NCI-H2029 treated with DMSO at 0.1 percent for 48 hours (cell line): ENCODE measurements around the gene EPB41L2.

Source experiments
- DNase-seq: peaks from one replicate; lab custom pipeline; 2025; lab: John Stamatoyannopoulos, UW

EPB41L2 gene

DNA sequence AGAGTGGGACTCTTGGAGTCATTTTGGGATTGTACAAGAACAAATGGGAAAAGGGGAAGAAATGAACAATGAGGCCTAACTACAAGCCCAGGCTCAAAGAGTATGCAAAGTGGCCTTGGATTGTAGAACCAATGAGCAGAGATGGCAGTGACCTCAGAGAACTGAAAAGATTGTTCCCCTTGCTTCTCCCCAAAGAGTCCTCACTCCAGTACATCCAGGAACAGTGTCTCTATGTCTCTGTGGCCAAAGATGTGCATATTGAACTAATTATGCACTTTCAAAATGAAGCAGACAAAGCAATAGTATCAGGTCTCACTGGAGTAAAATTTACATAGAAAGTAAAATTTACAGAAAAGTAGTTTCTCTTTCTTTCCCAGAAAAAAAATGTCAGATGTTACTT, 154.9 kb downstream of the EPB41L2 start:
- no peak for DNase-seq

DNA sequence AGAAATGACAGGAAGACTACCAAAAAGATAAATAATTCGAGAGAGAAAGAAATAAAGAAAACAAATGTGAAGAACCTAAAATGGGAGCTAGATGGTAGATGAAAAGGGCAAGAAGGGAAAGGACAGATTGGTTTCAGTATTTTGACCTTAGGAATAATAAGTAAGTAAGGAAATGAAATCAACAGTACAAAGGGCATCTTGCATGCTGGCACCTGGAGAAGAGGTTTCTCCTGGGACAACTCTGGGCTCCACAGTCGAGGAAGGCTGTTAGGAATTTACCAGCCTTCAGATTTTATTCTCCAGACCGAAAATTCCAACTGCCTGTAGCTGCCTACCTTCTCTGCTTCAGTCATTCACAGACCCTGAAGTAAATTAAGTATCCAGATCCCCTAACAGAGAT, 155.4 kb downstream of the EPB41L2 start:
- no peak for DNase-seq

DNA sequence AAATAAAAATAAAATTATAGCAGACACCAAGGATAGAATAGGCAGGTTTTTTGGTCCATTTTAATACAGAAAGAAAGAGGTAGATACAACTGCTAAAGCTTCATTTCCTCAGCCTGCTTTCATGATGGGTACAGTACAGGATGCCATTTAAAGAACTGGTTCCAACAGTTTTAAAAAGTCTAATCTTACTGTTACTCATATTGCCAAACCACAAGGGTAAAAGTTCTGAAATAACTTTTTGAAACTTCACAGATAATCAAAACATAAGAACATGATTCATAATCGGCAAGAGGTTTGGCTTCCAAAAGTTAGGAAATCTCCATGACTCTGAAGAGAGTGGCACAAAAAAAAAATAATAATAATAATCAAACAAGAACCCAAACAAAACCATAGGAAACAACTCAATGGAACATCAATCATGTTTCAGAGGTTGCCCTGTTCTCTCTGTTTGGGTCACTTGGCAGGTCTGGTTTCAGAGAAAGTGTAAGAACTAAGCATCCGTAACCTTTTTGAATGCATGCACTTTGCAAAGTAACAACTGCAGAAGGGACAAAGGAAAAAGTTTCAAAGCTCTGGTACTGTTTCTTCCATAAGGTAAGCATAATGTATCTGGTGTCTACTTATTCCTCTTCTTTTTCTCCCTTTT, 156.2 kb downstream of the EPB41L2 start:
- no peak for DNase-seq

DNA sequence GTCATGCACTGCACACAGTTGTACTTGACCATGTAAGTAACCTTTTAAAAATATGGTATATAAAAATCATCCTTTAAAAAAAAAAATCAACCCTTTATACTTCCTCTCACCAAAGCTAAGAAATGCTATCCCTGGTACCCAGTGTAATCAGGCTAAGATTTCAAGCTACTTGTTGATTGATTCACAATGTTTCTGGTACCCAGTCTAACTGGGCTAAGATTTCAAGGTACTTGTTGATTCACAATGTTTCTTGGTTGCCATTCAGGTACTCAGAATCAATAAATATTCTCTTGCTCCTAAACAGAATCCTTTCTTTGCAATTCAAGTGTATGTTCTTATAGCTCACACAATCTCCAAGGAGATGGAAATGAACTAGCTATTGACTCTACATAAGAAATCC, 159.4 kb downstream of the EPB41L2 start:
- no peak for DNase-seq

DNA sequence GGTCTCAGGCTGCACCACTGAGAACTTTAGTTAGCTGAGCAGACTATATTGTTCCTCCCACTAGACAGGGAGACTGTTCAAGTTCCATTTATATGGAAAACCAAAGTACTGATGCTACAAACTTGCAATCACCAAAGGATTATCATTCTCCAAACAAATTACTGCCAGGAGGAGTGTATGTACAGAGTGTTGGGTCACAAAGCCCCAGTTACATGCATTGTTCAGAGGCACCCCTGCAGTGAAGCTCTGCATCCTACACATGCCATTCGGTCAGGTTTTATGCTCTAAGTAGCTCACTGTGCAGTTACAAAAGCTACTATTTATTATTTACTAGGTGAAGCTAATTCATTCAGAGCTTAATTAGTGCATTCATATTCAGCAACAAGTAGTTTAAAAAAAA, 160.0 kb downstream of the EPB41L2 start:
- DNase-seq = no peak

DNA sequence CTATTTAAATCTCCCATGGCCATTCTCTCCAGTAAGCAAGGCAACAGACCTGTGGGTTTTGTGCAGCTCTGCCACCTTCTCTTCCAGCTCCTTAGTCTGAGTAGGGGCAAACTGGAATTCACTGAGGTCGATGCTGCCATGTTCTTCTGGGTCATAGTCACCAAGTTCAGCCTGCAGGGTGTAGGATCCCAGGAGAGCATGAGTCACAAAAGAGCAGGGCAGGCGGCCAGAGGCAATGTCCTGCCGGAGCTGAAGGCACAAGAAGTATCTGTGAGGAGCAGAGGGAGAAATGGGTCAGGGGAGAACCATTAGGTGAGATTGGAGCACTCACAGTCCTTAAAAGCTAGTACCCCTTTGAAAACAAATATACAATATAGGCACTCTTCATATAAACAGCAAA, 162.1 kb downstream of the EPB41L2 start:
- DNase-seq = no peak

DNA sequence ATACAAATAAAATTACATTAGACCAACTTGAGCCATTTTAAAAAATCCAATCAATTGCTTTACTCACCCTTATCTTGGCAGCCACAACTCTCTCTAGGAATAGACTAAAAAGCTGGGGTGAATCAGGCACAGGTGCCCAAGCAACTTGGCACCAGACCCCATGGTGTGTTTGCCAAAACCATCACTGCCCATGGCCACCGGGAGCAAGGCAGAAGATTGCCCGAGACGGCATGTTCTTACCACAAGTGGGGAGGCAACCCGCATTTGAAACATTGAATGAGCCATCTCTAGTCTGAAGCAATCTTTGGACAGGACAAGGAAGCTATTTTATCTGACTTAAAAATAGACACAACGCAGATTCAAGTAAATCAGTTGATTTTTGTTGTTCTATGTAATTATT, 166.8 kb downstream of the EPB41L2 start:
- DNase-seq = no peak

DNA sequence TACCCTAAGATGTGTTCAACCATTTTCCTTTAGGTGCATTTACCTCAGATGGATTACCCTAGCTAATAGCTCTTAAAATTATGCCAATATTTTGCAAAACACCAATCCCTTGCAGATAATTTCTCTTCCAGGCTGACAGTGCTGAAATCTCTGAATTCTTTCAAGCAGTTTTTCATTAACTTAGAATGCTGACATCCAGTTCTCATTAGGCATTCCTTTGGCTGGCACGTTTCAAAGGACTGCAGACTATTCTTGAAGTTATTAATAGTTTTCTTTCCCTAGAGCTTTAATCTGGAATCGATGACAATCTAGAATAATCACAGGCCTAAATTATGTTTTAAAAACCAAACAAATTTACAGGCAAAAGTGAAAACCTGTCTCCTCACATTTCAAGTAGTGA, 167.5 kb downstream of the EPB41L2 start:
- no peak for DNase-seq

DNA sequence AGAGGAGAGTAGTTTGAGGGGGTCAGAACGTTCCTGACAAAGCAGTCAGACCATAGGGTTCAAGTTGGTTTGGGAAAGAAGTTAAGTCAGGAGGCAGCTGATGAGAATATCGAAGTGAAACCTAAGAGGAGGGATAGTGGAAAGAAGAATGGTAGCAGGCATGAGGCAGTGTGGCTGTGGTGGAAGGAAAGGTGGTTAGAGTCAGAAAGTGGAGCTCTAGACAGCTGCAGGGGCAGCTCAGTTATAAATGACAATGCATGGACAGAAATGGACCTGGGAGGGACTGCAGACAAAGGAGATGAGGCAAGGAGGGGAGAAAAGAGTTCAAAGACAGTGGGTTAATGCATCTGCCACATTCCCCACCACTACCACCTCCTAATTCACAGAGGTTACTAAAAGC, 169.3 kb downstream of the EPB41L2 start:
- DNase-seq = no peak

DNA sequence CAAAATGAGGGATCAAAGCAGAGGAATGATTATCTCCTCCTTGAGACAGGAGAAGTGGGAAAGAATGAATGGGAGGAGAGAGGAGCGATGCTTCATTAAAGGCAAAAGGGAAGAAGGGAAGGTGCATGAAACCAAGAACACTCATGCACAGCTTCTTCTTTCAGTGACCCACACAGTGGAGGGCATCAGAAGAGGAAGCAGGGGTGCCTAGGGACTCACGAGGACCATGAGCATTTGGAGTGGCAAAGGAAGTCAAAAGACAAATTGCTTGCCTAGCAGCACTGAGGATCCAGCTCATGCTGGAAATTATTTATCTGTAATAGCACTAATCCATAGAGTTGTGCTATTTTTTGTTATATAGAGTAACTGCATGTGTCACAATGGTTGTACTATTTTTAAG, 169.8 kb downstream of the EPB41L2 start:
- no peak for DNase-seq

DNA sequence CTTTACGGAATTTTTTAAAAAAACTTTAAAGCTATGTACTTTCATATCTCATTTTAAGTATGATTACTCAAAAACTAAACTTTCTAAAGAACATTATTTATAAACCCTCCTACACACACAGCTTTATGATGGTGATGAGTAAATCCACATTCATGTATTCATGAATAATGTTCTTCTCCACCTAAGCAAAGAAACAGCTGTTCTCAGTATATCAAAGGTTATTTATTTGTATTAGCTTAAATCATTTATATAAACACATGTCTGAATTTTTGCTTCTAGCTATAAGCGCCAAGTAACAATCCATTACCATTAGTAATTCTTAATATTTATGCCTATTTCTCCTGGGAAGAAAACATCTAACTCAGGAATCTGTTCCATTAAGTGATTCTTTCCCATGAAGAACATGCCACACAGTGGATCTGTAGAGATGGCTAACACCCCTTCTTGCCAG, 172.5 kb downstream of the EPB41L2 start:
- no peak for DNase-seq

DNA sequence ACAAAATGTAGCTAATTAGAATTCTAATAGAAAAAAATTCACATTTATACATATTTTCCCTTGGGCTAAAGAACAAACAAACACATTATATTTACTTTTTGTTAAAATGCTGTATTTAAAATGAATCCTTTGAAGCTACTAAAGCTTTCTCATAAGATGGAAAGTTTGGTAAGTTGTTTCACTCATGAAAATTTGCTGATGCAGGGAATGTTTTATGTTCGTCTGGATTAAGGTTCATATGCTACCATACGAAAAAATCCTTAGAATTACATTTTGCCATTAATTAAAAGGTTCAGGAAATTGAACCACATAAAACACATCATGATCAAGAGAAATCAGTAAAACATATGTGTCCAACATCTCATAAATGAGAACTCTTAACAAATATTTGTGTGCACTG, 173.6 kb downstream of the EPB41L2 start:
- DNase-seq = no peak

DNA sequence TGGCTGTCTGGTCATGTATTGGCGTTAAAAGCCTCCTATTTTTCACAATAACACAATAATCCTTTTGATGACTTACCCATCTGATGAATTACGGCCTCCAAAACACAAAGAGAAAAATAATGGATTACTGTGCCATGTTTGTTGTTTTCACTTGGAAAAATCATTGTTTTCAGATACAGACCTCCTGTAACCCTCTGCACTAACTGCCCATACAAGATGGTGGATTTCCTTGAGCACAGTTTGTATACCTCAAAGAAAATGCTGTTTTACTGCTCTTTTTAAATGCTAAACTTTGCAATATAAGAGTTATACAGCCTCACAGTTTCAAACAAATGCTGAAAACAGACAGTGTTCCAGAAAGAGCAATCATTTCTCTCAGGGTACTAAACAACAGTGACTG, 174.8 kb downstream of the EPB41L2 start:
- no peak for DNase-seq

DNA sequence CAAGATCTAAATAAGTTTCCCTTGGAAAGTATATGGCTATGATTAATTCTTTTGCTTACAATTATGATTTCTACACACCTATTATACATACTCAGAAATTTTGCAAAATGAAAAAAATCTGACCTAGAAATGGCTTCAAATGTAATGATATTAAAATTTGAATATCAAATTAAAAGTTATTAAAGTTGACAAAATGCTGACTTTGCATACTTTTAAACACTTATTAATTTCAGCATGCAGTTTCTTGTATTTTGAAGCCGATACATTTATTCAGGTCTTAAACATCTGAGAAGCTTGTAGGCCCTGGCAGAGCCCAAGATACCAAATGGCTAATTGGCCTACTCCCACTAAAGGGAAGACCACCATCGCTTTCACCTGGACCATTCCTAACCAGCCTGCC, 176.1 kb downstream of the EPB41L2 start:
- no peak for DNase-seq

DNA sequence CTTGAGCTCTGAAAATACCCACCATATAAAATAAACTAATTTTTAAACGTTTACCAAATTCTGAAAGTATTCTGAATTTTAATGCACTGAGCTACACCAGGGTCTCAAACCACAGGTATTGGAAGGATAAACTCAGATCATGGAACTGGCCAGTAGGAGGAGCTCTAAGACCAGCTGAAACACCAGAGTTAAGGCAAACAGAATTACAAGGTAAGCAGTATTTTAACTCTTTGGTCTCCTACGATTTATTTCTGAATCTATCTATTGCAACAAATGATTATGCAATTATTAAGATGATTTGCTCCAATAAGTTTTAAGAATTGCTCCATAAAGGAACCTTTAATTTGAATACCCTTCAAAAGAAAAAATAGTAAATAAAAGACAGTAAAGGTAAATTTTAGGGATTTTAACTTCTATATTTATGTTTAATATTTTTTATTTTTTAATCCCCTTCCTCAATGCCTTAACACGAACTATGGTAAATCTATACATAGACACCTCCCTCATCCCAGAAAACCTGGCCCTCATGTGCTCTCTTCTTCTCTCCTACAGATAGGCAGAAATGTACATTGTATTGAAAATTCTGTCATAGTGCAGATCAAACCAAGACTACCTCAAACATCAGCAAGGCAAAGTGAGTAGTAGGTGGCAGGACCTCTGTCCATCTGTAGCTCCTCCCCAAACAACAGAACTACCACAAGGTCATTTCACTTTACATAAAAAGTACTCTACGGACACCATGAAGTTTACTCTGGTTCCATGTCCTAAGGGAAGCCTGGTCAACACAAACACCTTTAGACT, 177.5 kb downstream of the EPB41L2 start:
- DNase-seq = no peak

DNA sequence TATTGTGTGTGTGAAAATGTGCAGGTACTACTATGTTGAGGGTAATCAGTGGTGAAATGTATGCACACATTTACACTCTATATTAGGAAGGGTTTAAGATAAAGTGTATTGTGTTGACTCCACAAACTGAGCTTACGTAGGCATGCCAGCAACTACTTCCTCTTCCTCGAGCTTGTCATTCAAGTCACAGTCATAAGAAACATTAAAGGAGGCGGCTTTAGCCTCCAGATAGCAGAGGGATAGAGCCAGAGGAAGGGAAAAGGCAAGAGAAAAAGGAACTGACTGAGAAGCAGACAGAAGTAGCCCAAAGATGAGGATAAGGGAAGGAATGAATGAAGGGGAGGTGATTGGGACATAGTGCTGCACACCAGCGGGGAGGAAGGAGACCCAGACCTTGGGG, 180.7 kb downstream of the EPB41L2 start:
- DNase-seq = no peak

DNA sequence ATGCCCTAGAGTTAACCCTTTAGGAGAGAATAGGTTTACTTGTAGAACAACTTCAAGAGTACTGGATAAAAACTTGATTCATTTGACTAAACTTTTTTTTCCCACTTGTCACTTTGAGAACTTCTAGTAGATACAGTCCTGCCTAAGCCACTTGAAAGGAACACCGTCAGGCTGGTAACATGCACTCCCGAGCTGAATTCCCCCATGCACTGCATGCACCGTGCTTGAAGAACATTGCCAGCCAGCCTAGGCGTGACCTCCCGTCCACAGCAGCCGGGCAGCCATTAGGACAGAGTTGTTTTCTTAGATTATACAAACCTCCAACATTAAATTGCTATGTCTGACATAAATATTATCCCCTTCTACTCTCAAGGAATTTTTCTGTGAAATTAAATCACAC, 183.2 kb downstream of the EPB41L2 start:
- no peak for DNase-seq

DNA sequence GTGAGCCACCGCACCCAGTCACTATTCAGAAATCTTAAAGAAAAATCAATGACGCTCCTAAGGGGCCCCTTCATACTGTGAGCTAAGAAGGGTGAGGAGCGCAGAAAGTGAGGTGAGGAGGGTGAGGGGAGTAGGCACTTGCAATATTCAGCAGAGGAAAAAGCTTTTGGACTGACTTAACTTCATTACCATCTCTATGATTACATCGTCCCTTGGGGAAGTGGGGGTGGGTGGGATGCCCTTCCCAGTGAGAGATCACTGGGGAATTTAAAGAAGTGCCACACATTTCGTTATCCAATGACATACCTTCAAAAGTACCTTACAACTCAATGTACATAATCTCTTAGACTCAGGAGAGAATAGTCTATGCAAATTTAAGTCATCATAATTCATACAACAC, 189.3 kb downstream of the EPB41L2 start:
- no peak for DNase-seq

DNA sequence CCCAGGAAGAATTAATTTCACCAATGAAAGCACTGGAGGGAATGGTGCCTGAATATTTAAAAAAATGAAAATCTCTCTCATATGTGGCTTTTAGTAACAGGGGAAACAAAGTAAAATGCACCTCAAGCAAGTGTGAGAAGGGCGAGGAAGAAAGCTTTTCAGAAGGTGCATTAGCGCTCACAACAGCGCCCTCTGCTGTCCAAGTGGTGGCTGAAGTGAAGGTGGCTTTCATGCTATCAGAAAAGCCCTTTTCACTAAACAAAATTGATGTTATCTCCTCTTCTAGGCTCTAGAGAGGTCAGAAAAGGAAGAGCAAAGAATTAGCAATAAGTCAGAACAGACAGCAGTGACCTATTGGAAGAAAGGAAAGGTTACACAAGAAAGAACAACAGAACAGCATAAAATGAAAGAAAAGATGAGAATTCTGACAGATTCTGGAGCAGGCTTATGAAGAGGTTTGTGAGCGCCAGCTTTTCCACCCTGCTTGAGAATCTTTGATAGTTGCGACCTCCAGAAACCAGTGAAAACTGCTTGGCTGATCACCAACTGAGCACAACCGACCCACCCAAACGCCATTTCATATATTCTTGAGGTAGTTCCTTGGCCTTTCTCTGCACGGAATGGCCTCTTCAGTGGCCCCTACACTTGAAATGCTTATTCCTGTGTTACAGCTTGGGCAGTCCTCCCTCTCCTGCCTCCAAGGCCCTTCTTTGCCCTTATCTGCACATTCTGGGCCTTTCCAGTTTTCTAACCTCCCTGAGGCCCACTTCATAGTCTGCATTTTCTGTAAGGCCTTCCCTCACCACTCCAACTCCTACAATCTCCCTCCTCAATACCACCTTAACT, 190.6 kb downstream of the EPB41L2 start:
- DNase-seq = peak; percentile 7

DNA sequence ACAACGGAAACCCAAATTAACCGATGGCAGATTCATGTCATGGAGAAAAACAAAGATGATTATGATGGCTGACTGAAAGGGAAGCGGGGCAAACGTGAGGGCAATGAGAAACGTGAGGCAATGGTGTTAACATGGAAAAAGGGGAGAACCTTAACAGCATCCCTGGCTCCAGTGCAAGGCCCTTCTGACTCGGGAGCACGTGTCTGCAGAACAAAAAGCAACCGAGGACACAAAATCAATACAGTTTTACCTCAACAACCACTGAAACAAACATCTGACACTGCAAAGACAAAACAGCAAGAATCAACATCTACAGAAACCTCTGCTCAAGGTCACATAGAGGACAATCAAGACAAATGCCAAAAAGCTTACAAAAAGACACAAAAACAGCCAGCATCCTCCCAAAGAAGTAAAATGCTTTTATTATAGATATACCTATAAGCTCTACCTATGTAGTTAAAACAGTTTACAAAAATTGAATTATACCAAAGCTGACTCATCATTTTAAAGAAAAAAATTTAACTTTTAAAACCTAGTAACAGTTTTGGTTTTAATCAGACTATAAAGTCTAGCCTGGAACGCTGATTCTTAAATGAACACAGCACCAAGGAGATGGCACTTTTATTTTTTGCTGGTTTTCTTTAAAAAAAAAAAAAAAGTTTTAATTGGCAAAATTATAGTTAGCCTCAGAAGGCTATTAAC, 192.7 kb downstream of the EPB41L2 start:
- DNase-seq = no peak

DNA sequence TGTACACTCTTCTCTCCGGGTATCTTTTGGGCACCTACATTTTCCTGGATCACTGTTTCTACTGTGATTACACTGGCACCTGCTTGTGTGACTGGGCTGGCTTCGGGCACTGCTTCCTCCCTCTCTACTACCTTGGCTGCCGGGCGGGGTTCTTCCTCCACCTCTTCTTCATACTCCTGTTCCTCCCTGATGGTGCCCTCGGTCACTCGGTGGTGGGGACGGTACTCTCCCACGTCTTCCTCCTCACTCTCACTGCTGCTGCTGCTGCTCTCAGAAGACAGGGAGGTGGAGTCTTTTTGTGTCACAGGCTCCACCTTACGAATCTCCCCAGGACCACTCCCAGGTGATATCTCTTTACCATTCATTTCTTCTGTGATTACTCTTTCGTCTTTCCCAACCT, 193.4 kb downstream of the EPB41L2 start:
- no peak for DNase-seq

DNA sequence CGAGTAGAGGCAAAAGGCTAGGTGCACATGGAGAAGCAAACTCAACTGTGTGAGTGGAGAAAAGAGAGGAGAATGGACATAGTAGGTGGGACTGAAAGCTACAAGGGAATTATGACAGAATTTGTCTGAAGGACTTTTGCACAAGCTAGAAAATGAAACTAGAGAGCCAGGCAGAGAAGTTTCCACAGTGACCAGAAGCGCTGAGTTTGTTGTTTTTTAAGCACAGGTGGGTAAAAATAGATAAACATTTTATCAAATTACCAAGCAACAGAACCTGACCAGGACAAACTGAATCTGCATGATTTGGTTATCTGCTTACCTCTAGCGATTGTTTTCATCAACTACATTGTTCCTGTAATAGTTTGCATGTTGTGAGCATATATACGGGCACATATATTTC, 197.3 kb downstream of the EPB41L2 start:
- no peak for DNase-seq
